ENCODE results near the gene DHX35.

DNA sequence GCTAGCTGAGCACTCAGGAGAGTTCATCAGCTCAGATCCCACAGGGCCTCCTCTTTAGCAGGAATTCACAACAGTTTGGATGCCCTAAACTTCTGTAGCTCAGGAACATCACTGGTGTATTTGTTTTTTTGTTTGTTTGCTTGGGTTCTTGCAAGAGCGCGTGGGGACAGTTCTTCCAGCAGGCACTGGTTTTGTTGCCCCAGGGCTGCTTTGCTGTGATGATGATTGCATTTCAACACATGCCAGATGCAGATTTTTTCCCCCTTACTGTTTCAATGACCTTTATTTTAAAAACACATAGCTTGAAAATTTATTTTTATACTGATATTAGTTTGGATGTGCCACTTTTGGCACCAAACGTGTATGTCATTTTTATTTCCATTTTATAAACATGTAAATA, 77.1 kb downstream of the DHX35 start:
- TF ChIP-seq, protein P1, sequence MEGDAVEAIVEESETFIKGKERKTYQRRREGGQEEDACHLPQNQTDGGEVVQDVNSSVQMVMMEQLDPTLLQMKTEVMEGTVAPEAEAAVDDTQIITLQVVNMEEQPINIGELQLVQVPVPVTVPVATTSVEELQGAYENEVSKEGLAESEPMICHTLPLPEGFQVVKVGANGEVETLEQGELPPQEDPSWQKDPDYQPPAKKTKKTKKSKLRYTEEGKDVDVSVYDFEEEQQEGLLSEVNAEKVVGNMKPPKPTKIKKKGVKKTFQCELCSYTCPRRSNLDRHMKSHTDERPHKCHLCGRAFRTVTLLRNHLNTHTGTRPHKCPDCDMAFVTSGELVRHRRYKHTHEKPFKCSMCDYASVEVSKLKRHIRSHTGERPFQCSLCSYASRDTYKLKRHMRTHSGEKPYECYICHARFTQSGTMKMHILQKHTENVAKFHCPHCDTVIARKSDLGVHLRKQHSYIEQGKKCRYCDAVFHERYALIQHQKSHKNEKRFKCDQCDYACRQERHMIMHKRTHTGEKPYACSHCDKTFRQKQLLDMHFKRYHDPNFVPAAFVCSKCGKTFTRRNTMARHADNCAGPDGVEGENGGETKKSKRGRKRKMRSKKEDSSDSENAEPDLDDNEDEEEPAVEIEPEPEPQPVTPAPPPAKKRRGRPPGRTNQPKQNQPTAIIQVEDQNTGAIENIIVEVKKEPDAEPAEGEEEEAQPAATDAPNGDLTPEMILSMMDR (conservative IDR thresholded peaks at IDR 0.05; ENCODE audit: low read length), result no peak
- no peak for TF ChIP-seq EZH2phosphoT487 (IDR thresholded peaks at IDR 0.05; ENCODE audit: borderline replicate concordance)

Measured in Loucy (cell line).